Endodermal cell (in vitro differentiated cells): ENCODE data around the gene SSBP2. TPM values are rescaled to one million over a fixed set of nuclear protein-coding genes. Genes with fewer than 3 reads are reported as not detected.
"Not testable (repeated sequence)": the region's sequence is repeated elsewhere in the genome, so short reads cannot be mapped to it uniquely, and the experiment has no call there.

Experiments
- DNase-seq: peaks from one replicate; pipeline ENCODE4 v3.0.0-alpha.2; 2017
- H3K27ac ChIP-seq: 2 replicates; pipeline ENCODE4 v1.5.1; 2013; ENCODE audit warnings: mild to moderate bottlenecking, low read depth, low read length, moderate library complexity
- H3K27me3 ChIP-seq: 2 replicates; pipeline ENCODE4 v1.6.1; 2013; ENCODE audit warnings: mild to moderate bottlenecking, low read length, moderate library complexity; ENCODE audit not compliant: insufficient read depth, control insufficient read depth, poor library complexity, severe bottlenecking
- H3K36me3 ChIP-seq: 2 replicates; pipeline ENCODE4 v1.7.0; 2013; ENCODE audit warnings: mild to moderate bottlenecking, low read length, moderate library complexity; ENCODE audit not compliant: control insufficient read depth, insufficient read depth
- H3K4me1 ChIP-seq: one replicate; pipeline ENCODE4 v1.7.0; 2013; ENCODE audit warnings: low read length; ENCODE audit not compliant: control insufficient read depth, insufficient read depth
- H3K4me3 ChIP-seq: 2 replicates; pipeline ENCODE4 v1.5.1; 2013; ENCODE audit warnings: mild to moderate bottlenecking, low read length, moderate library complexity
- H3K9ac ChIP-seq: 2 replicates; pipeline ENCODE4 v1.6.1; 2013; ENCODE audit warnings: mild to moderate bottlenecking, low read length, moderate library complexity; ENCODE audit not compliant: poor library complexity, severe bottlenecking; ENCODE audit errors: extremely low read depth
- H3K9me3 ChIP-seq: 2 replicates; pipeline ENCODE4 v1.6.1; 2013; ENCODE audit warnings: mild to moderate bottlenecking, low read length, moderate library complexity; ENCODE audit not compliant: control insufficient read depth
- H3K27ac Mint-ChIP-seq: 2 replicates; pipeline ENCODE4 v1.8.0; 2020; ENCODE audit warnings: mixed read lengths
- H3K27me3 Mint-ChIP-seq: 2 replicates; pipeline ENCODE4 v1.8.0; 2021; ENCODE audit warnings: mild to moderate bottlenecking, mixed read lengths; ENCODE audit not compliant: insufficient read depth
- H3K36me3 Mint-ChIP-seq: 2 replicates; pipeline ENCODE4 v1.8.0; 2020; ENCODE audit warnings: low read depth, mixed read lengths
- H3K4me1 Mint-ChIP-seq: 2 replicates; pipeline ENCODE4 v1.8.0; 2020; ENCODE audit warnings: mixed read lengths
- H3K4me3 Mint-ChIP-seq: 2 replicates; pipeline ENCODE4 v1.8.0; 2020; ENCODE audit warnings: mild to moderate bottlenecking, moderate library complexity, mixed read lengths
- H3K9me3 Mint-ChIP-seq: 2 replicates; pipeline ENCODE4 v1.8.0; 2020; ENCODE audit warnings: mild to moderate bottlenecking, mixed read lengths
- CTCF ChIP-seq: fragments of 200-600 bp; sonication (generic); conservative IDR thresholded peaks from 2 replicates; pipeline ENCODE4 v1.5.0; 2021; ENCODE audit warnings: antibody characterized with exemption, mild to moderate bottlenecking
- WGBS, 2 experiments: methylation state at CpG; one replicate each; pipeline versions ENCODE4 v1.1.5 to v1.1.7; 2013; ENCODE audit warnings: missing lambda C conversion rate in 2 of 2, mixed read lengths in 1 of 2; ENCODE audit not compliant: insufficient coverage in 1 of 2, insufficient read length in 1 of 2; 5-methylcytosine and 5-hydroxymethylcytosine counted together
- total RNA-seq, 2 donors: library from RNA; stranded (reverse); fragmentation: NEBNext Ultra II Directional in 1 of 2; extraction: Animal tissue kit (Norgen Biotek cat#: 25700) in 1 of 2; gene quantifications; 2 replicates in 1 of 2; 3 replicates in 1 of 2; pipeline ENCODE4 v1.2.1, GENCODE V29; 2021

Gene SSBP2
- total RNA-seq, 2 donors from 2014 or later: 27.5 to 30.2 TPM

- no peaks in the 10 kb centered on the region for H3K4me1 Mint-ChIP-seq
- H3K27ac Mint-ChIP-seq: no peak overlapping the region
- H3K4me1 ChIP-seq: no peaks in the 10 kb centered on the region
- H3K27me3 Mint-ChIP-seq: no peaks in the 10 kb centered on the region
- 95% methylated on average over 2 of the region's 2 CpGs; no CpG with 5 or more reads in 1 of the 2 experiments for WGBS, 2 experiments
- H3K36me3 ChIP-seq: no peaks in the 10 kb centered on the region
- no peak overlapping the region for H3K9ac ChIP-seq
- no peaks in the 10 kb centered on the region for H3K27me3 ChIP-seq
- no peak overlapping the region for H3K27ac ChIP-seq
- no peaks in the 10 kb centered on the region for H3K36me3 Mint-ChIP-seq
- H3K9me3 ChIP-seq: no peaks in the 10 kb centered on the region
- H3K4me3 Mint-ChIP-seq: no peak overlapping the region
- no peak overlapping the region for H3K4me3 ChIP-seq
- no peak for DNase-seq
- TF ChIP-seq CTCF: no peak
- H3K9me3 Mint-ChIP-seq: no peaks in the 10 kb centered on the region
These were observed 262.0 kb downstream of the SSBP2 start for GRCh38 chr5:81488862-81489261.

DNA sequence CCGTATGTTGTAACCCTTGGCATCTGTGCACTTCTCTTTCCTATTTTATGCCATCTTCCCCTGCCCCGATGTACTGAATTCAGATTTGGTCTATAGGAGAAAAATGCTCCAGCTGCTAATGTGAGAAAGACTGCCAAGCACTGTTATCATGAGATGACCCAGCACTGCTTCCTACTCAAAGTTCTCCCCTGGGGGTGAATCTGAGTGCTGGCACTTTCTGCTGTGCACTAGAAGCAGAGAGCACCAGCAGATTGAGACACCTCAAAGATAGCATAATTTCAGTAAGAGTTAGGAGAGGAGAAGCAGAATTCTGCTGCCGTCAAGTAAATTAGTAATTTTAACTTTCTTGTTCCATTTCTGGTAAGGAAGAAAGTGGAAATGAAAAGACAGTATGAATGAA is 264.2 kb downstream of the SSBP2 start:
- Histone ChIP-seq H3K4me1 (no peaks in the 10 kb centered on the region), H3K9me3 (no peaks in the 10 kb centered on the region), H3K36me3 (no peaks in the 10 kb centered on the region), H3K27me3 (no peaks in the 10 kb centered on the region), H3K9ac (no peak overlapping the region), H3K4me3 (no peak overlapping the region), H3K27ac (no peak overlapping the region)
- peak; percentile 26 for TF ChIP-seq CTCF
- Mint-ChIP-seq H3K36me3 (no peaks in the 10 kb centered on the region), H3K4me1 (no peaks in the 10 kb centered on the region), H3K4me3 (no peak overlapping the region), H3K9me3 (no peaks in the 10 kb centered on the region), H3K27me3 (no peaks in the 10 kb centered on the region), H3K27ac (no peak overlapping the region)
- DNase-seq: no peak
- WGBS, 2 experiments: 71 to 89% methylated on average over 2 to 3 of the region's 3 CpGs

- H3K36me3 Mint-ChIP-seq: no peaks in the 10 kb centered on the region
- Histone ChIP-seq H3K27me3 (no peaks in the 10 kb centered on the region), H3K4me3 (no peak overlapping the region), H3K4me1 (no peaks in the 10 kb centered on the region), H3K9me3 (no peaks in the 10 kb centered on the region), H3K36me3 (no peaks in the 10 kb centered on the region), H3K27ac (no peak overlapping the region), H3K9ac (no peak overlapping the region)
- no peak for DNase-seq
- TF ChIP-seq CTCF: no peak
- H3K27me3 Mint-ChIP-seq: no peaks in the 10 kb centered on the region
- H3K27ac Mint-ChIP-seq: no peak overlapping the region
- WGBS, 2 experiments: 73 to 92% methylated on average over 2 of the region's 2 CpGs
- H3K4me3 Mint-ChIP-seq: no peak overlapping the region
- H3K4me1 Mint-ChIP-seq: no peaks in the 10 kb centered on the region
- H3K9me3 Mint-ChIP-seq: no peaks in the 10 kb centered on the region
These were observed 268.3 kb downstream of the SSBP2 start for GRCh38 chr5:81482595-81482994.

DNA sequence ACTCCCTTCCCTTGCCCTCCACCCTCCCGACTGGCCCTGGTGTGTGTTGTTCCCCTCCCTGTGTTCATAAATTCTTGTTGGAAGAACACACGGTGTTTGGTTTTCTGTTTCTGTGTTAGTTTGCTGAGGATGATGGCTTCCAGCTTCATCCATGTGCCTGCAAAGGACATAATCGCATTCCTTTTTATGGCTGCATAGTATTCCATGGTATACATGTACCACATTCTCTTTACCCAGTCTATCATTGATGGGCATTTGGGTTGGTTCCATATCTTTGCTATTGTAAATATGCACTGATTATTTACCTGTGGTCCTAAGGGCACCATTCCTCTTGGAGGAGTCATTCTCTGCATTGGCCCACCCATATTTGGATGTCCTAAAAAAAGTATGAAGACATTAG is 277.5 kb downstream of the SSBP2 start:
- H3K27ac ChIP-seq, DNase-seq, H3K36me3 Mint-ChIP-seq, H3K4me3 ChIP-seq, H3K4me3 Mint-ChIP-seq, H3K9me3 Mint-ChIP-seq, H3K27ac Mint-ChIP-seq, H3K27me3 ChIP-seq, H3K36me3 ChIP-seq, H3K27me3 Mint-ChIP-seq, H3K9me3 ChIP-seq, H3K4me1 Mint-ChIP-seq, H3K4me1 ChIP-seq, H3K9ac ChIP-seq: not testable (repeated sequence)
- WGBS, 2 experiments: 92% methylated on average over 3 of the region's 3 CpGs; no CpG with 5 or more reads in 1 of the 2 experiments
